Cardiac fibroblast (primary cell): ENCODE measurements around the gene LGI4.
"Not testable (repeated sequence)": the region's sequence is repeated elsewhere in the genome, so short reads cannot be mapped to it uniquely, and the experiment has no call there.

Experiments used
- DNase-seq, 2 donors: peaks; one replicate each; pipeline versions ENCODE4 v3.0.0 to v3.0.0-alpha.2; 2010; ENCODE audit warnings: low read depth in 2 of 2
- H3K4me3 ChIP-seq, 2 donors: replicated peaks in 1 of 2; 1 replicate in 1 of 2; 2 replicates in 1 of 2; pipeline ENCODE4 v1.5.1; 2011; ENCODE audit warnings: low read depth in 2 of 2, low read length in 2 of 2, mild to moderate bottlenecking in 2 of 2, moderate library complexity in 1 of 2
- CTCF ChIP-seq: IDR thresholded peaks from one replicate; pipeline ENCODE4 v1.5.1; 2011; ENCODE audit warnings: low read depth, mild to moderate bottlenecking, low read length, inconsistent platforms

Gene LGI4

GRCh38 chr19:35155441-35155840, 20.6 kb upstream of the LGI4 start:
- TF ChIP-seq CTCF = no peak
- H3K4me3 ChIP-seq = peak overlapping the region; percentile 75 to 98
- DNase-seq = no peak

- peak within 1 kb of the TSS; percentile 75 to 98 for H3K4me3 ChIP-seq
- TF ChIP-seq CTCF = peak; percentile 12
- peak; percentile 86 for DNase-seq
Observed at GRCh38 chr19:35154525-35155406, 19.9 kb upstream of the LGI4 start, which contains the start of gene FXYD5. FXYD5 (plus strand) TSS chr19:35154735; CDS start chr19:35155551, 816 bp downstream.

GRCh38 chr19:35153701-35154524, 19.1 kb upstream of the LGI4 start:
- H3K4me3 ChIP-seq = peak overlapping the region; percentile 75 to 98
- DNase-seq = peak in 1 of 2 donors; percentile 34
- peak; percentile 70 for TF ChIP-seq CTCF

GRCh38 chr19:35153129-35153522, 18.3 kb upstream of the LGI4 start:
- H3K4me3 ChIP-seq, DNase-seq: not testable (repeated sequence)

GRCh38 chr19:35151273-35152065, 16.6 kb upstream of the LGI4 start:
- DNase-seq = no peak
- no peak overlapping the region for H3K4me3 ChIP-seq
- no peak for TF ChIP-seq CTCF

GRCh38 chr19:35150445-35150844, 15.6 kb upstream of the LGI4 start:
- H3K4me3 ChIP-seq = no peak overlapping the region
- no peak for DNase-seq
- no peak for TF ChIP-seq CTCF

GRCh38 chr19:35149463-35149862, 14.6 kb upstream of the LGI4 start:
- DNase-seq = no peak
- H3K4me3 ChIP-seq = no peak overlapping the region
- no peak for TF ChIP-seq CTCF
